ENCODE measurements around the gene DHRS2.
"Not testable (repeated sequence)": the region's sequence is repeated elsewhere in the genome, so short reads cannot be mapped to it uniquely, and the experiment has no call there.

DHRS2 gene

DNA sequence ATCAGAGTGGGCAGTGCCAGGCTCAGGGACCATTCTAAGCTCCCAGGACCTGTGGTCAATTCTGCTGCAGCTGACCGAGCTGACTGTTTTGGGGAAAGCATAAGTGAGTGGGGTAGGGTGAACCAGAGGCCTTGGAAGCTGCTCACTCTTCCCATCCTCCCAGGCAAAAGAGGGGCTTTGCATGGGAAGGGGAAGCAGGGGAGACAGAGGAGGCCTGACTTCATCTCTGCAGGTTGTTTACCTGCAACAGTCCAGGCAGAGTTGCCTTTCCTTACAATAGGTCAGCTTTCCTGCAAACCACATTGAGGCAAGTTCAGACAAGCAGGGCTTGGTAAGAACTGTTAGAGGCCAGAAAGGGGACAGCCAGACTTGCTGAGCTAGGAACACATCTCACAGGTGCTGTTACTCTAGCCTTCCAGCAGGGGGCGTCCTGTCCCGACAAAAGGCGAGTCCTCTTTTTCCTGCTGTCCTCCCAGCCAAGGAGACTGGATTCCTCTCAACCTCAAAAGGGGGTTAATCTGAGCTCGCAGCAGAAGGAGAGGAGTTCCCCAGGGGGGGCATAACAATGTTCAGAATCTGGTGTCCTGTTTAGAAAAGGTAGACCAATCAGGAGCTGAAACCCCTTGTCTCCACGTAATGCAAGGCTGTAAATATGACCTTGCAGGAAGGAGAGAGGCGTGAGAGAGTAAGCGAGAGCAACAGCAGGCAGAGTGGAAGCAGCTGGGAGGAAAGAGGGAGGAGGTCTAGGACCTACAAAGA is 4.3 kb upstream of the DHRS2 start:
- no peak overlapping the region for H3K4me3 ChIP-seq (ENCODE audit: low read depth, low read length)
- TF ChIP-seq, protein P1, sequence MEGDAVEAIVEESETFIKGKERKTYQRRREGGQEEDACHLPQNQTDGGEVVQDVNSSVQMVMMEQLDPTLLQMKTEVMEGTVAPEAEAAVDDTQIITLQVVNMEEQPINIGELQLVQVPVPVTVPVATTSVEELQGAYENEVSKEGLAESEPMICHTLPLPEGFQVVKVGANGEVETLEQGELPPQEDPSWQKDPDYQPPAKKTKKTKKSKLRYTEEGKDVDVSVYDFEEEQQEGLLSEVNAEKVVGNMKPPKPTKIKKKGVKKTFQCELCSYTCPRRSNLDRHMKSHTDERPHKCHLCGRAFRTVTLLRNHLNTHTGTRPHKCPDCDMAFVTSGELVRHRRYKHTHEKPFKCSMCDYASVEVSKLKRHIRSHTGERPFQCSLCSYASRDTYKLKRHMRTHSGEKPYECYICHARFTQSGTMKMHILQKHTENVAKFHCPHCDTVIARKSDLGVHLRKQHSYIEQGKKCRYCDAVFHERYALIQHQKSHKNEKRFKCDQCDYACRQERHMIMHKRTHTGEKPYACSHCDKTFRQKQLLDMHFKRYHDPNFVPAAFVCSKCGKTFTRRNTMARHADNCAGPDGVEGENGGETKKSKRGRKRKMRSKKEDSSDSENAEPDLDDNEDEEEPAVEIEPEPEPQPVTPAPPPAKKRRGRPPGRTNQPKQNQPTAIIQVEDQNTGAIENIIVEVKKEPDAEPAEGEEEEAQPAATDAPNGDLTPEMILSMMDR (IDR thresholded peaks at IDR 0.05; ENCODE audit: low read depth, low read length, missing control alignments): peak; percentile 89
- DNase-seq (ENCODE audit: low read depth): peak; percentile 41
- in situ Hi-C loops (cut with HindIII; ENCODE audit: low sequenced_read_pairs): no loop called here

DNA sequence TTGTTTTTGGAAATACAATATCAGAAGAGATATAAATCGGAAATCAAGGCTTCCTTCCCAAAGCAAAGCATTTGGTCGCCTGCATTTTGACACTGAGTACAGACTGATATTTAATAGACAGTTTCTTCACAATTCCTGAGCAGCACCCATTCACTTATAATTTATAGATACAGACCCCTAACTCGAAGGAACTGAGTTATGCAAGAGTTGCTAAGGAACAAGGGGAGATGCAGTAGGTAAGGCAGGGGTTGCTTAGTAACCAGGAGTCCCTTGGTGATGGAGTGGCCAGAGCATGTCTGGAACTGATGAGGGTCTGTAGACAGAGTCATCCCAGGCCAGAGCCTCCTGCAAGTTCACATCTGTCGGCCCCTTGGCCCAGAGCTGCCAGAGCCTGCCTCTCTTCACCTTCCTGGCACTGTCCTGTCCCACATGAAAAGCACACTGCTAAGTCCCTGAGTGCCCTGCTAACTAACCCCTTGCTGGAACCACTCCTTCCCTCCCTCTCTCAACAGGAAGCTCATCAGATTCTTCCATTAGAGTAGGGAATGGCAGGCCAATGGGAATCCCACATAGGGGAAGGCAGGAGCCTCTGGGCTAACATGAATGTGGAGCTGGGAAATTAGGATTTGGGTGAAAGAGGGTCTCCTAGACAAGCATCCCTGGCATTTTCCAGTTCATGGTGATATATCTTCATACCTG is 3.6 kb upstream of the DHRS2 start:
- DNase-seq (ENCODE audit: low read depth): no peak
- TF ChIP-seq, protein P1 (IDR thresholded peaks at IDR 0.05; ENCODE audit: low read depth, low read length, missing control alignments): no peak
- no peak overlapping the region for H3K4me3 ChIP-seq (ENCODE audit: low read depth, low read length)
- in situ Hi-C loops (cut with HindIII; ENCODE audit: low sequenced_read_pairs): no loop called here

DNA sequence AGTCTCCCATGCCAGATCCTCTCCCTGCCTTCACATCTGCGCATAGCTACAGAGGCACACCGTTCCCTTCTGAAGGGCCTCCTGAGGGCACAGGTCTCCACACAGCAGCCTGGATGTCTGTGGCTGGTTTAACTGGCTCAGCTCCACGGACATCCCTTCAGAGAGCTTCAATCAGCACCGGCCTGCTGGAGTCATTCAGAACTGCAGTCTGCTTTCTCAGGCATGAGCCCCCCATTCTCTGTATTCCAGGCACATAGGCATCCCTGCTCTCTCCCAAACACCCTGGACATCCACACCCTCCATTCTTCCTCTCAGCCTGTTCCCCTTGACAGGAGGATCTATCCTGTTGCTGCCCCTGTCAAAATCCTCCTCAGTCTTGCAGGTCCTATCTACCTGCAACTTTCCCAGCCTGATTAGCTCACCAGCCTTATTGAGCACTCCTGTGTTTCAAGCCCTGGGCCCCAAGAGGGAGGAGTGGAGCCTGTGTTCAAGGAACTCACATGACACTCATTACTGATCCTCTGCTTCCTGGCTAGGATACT is 2.9 kb upstream of the DHRS2 start:
- in situ Hi-C loops (cut with HindIII; ENCODE audit: low sequenced_read_pairs): no loop called here
- no peak for DNase-seq (ENCODE audit: low read depth)
- no peak overlapping the region for H3K4me3 ChIP-seq (ENCODE audit: low read depth, low read length)
- TF ChIP-seq, protein P1 (IDR thresholded peaks at IDR 0.05; ENCODE audit: low read depth, low read length, missing control alignments): peak; percentile 7

DNA sequence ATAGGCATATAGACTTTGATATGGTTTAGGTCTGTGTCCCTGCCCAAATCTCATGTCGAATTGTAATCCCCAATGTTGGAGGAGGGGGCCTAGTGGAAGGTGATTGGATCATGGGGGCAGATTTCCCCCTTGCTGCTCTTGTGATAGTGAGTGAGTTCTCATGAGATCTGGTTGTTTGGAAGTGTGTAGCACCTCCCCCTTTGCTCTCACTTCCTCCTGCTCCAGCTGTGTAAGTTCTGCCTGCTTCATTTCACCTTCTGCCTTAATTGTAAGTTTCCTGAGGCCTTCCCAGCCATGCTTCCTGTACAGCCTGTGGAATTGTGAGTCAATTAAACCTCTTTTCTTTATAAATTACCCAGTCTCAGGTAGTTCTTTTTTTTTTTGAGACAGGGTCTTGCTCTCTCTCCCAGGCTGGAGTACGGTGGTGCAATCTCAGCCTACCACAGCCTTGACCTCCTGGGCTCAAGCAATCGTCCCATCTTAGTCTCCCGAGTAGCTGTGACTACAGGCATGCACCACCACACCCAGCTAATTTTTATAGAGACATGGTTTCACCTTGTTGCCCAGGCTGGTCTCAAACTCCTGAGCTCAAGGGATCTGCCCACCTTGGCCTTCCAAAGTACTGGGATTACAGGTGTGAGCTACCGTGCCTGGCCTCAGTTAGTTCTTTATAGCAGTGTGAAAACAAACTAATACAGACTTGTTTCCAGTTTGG is 1.3 kb upstream of the DHRS2 start:
- in situ Hi-C loops (cut with HindIII; ENCODE audit: low sequenced_read_pairs); DNase-seq (ENCODE audit: low read depth); H3K4me3 ChIP-seq (ENCODE audit: low read depth, low read length): not testable (repeated sequence)

DNA sequence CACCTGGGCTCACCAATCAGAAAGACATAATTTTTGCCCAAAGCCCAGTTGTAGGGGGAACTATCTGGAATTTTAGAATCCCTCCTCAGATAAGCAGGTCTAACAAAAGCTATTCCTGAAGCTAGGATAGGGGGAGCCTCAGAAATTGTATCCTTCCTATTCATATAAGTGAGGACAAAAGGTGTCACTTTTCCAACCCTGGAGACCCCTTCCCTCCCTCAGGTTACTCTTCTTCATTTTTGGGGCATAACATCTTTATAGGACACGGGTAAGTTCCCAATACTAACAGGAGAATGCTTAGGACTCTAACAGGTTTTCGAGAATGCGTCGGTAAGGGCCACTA is 1.1 kb downstream of the DHRS2 start:
- H3K4me3 ChIP-seq (ENCODE audit: low read depth, low read length); in situ Hi-C loops (cut with HindIII; ENCODE audit: low sequenced_read_pairs); DNase-seq (ENCODE audit: low read depth): not testable (repeated sequence)

DNA sequence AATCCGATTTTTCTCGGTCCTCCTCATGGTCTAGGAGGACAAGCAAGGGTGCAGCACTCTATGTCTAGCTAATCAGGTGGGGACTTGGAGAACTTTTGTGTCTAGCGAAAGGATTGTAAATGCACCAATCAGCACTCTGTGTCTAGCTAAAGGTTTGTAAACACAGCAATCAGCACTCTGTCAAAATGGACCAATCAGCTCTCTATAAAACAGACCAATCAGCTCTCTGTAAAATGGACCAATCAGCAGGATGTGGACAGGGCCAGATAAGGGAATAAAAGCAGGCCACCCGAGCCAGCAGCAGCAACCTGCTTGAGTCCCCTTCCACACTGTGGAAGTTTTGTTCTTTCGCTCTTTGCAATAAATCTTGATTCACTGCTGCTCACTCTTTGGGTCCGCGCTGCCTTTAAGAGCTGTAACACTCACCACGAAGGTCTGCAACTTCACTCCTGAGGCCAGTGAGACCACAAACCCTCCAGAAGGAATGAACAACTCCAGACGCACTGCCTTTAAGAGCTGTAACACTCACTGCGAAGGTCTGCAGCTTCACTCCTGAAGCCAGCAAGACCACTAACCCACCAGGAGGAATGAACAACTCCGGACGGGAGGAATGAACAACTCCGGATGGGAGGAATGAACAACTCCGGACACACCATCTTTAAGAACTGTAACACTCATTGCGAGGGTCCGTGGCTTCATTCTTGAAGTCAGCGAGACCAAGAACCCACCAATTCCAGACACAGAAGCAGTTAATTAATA is 1.7 kb downstream of the DHRS2 start:
- H3K4me3 ChIP-seq (ENCODE audit: low read depth, low read length); DNase-seq (ENCODE audit: low read depth); in situ Hi-C loops (cut with HindIII; ENCODE audit: low sequenced_read_pairs): not testable (repeated sequence)

DNA sequence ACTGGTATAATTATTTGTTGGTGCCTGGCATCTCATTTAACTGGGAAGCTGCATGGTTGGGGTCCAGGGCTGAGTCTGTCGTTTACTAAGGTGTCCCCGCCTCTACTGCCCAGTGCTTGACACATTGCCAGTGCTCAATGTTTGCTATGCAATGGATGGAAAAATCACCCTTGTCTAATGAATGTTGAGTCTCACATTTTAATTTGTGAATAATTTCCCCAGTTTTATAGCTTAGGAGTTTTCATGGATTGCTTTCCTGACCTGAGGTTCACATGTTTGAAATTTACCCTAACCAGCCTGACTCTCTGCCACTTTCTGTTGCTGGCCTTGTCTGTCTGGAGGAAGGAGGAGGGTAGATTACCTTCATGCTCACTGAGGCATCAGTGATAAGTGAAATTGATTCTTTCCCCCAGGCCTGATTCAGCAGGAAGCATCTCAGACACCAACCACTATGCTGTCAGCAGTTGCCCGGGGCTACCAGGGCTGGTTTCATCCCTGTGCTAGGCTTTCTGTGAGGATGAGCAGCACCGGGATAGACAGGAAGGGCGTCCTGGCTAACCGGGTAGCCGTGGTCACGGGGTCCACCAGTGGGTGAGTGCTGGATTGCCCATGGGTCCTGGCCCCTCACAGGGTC is 2.4 kb downstream of the DHRS2 start:
- DNase-seq (ENCODE audit: low read depth): no peak
- in situ Hi-C loops (cut with HindIII; ENCODE audit: low sequenced_read_pairs): no loop called here
- TF ChIP-seq, protein P1 (IDR thresholded peaks at IDR 0.05; ENCODE audit: low read depth, low read length, missing control alignments): no peak
- no peak overlapping the region for H3K4me3 ChIP-seq (ENCODE audit: low read depth, low read length)

Data from astrocyte of the cerebellum (primary cell).